Muscle of leg (tissue), 11 donors: ENCODE measurements around the gene CYRIA. TPM values are rescaled to one million over a fixed set of nuclear protein-coding genes. Genes with fewer than 3 reads are reported as not detected.

Source experiments
- DNase-seq: peaks from one replicate; pipeline ENCODE4 v3.0.0; 2013
- H3K27ac ChIP-seq: one replicate; pipeline ENCODE4 v1.5.1; 2013; ENCODE audit warnings: mild to moderate bottlenecking, low read length, control low read depth
- H3K27me3 ChIP-seq: one replicate; pipeline ENCODE4 v1.6.1; 2013; ENCODE audit warnings: low read length; ENCODE audit not compliant: control insufficient read depth, insufficient read depth
- H3K36me3 ChIP-seq: one replicate; pipeline ENCODE4 v1.6.1; 2013; ENCODE audit warnings: low read length; ENCODE audit not compliant: control insufficient read depth, insufficient read depth
- H3K4me1 ChIP-seq: one replicate; pipeline ENCODE4 v1.6.1; 2013; ENCODE audit warnings: low read length; ENCODE audit not compliant: control insufficient read depth, insufficient read depth
- H3K4me3 ChIP-seq: one replicate; pipeline ENCODE4 v1.5.1; 2013; ENCODE audit warnings: low read length, control low read depth
- H3K9me3 ChIP-seq: replicated peaks from 2 replicates; pipeline ENCODE4 v1.6.1; 2013; ENCODE audit warnings: low read depth, low read length; ENCODE audit not compliant: control insufficient read depth
- WGBS: methylation state at CpG from one replicate; pipeline ENCODE4 v1.1.5; 2013; ENCODE audit warnings: missing lambda C conversion rate; ENCODE audit not compliant: insufficient coverage; 5-methylcytosine and 5-hydroxymethylcytosine counted together
- polyA plus RNA-seq, 8 donors: library from polyadenylated mRNA; unstranded; fragments of 120-200 nt; gene quantifications; one replicate each; pipeline versions ENCODE4 v1.2.1 to v1.2.3, GENCODE V29; 2013; ENCODE audit warnings: inconsistent platforms in 1 of 8, low replicate concordance in 1 of 8; ENCODE audit not compliant: insufficient read length in 8 of 8, insufficient read depth in 1 of 8
- total RNA-seq: library from RNA; stranded (reverse); fragments of 120-200 nt; gene quantifications from one replicate; pipeline ENCODE4 v1.2.4, GENCODE V29; 2013

CYRIA gene
- total and polyA plus RNA-seq, 9 donors: 3.9 to 8.1 (median 5.2) TPM

GRCh38 chr2:16661526-16661925 is 4.1 kb downstream of the CYRIA start:
- peaks cover 31% of the 10 kb centered on the region for H3K4me1 ChIP-seq
- WGBS: 90% methylated on average over 3 of the region's 4 CpGs

DNA sequence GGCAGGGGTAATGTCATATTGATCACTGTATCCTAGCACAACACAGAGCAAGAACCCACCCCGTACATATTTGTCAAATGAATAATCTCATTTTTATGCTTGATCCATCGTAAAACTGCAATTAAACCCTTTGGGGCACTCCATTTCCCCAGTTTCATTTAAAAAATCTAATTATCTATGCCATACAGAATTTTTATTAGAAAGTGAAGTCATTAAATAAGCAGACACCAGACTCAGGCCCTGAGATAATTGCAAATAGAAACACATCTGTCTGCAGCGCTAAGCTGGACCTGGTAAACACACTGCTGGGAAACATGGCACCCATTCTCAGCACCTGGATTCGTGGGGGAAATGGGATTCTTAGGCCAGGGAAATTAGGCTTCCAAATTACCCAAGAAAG is 5.1 kb downstream of the CYRIA start:
- Histone ChIP-seq H3K9me3 (no peaks in the 10 kb centered on the region), H3K4me1 (peaks cover 33% of the 10 kb centered on the region), H3K4me3 (no peak overlapping the region), H3K27me3 (peaks cover 5% of the 10 kb centered on the region), H3K27ac (no peak overlapping the region), H3K36me3 (no peaks in the 10 kb centered on the region)
- DNase-seq: no peak
- WGBS: 67% methylated on average over 1 of the region's 4 CpGs

More at GRCh38 chr2:16661526-16661925, 4.1 kb downstream of the CYRIA start:
- H3K9me3 ChIP-seq: no peaks in the 10 kb centered on the region
- no peak overlapping the region for H3K4me3 ChIP-seq
- peaks cover 6% of the 10 kb centered on the region for H3K27me3 ChIP-seq
- no peak overlapping the region for H3K27ac ChIP-seq
- no peaks in the 10 kb centered on the region for H3K36me3 ChIP-seq
- DNase-seq: no peak

GRCh38 chr2:16660114-16660513 is 5.5 kb downstream of the CYRIA start:
- H3K27ac ChIP-seq: no peak overlapping the region
- WGBS: 0% methylated on average over 1 of the region's 5 CpGs

GRCh38 chr2:16658076-16658739 is 7.4 kb downstream of the CYRIA start:
- Histone ChIP-seq H3K9me3 (no peaks in the 10 kb centered on the region), H3K4me3 (no peak overlapping the region), H3K27me3 (no peaks in the 10 kb centered on the region), H3K27ac (no peak overlapping the region), H3K4me1 (peaks cover 15% of the 10 kb centered on the region), H3K36me3 (no peaks in the 10 kb centered on the region)
- WGBS: no CpG with 5 or more reads among the region's 3 CpGs
- DNase-seq: peak; percentile 64

More at GRCh38 chr2:16660114-16660513, 5.5 kb downstream of the CYRIA start:
- no peak for DNase-seq
- no peaks in the 10 kb centered on the region for H3K9me3 ChIP-seq
- no peaks in the 10 kb centered on the region for H3K36me3 ChIP-seq
- H3K4me1 ChIP-seq: peaks cover 32% of the 10 kb centered on the region
- H3K27me3 ChIP-seq: peaks cover 3% of the 10 kb centered on the region
- H3K4me3 ChIP-seq: no peak overlapping the region

GRCh38 chr2:16657671-16658070 is 8.0 kb downstream of the CYRIA start:
- DNase-seq: no peak
- no peak overlapping the region for H3K27ac ChIP-seq
- WGBS: no CpG with 5 or more reads among the region's 1 CpG
- H3K4me1 ChIP-seq: peaks cover 20% of the 10 kb centered on the region
- H3K4me3 ChIP-seq: no peak overlapping the region
- H3K27me3 ChIP-seq: no peaks in the 10 kb centered on the region
- H3K9me3 ChIP-seq: no peaks in the 10 kb centered on the region
- no peaks in the 10 kb centered on the region for H3K36me3 ChIP-seq

- H3K4me3 ChIP-seq: no peak overlapping the region
- H3K27ac ChIP-seq: no peak overlapping the region
- peaks cover 26% of the 10 kb centered on the region for H3K4me1 ChIP-seq
Observed at GRCh38 chr2:16656784-16657391, 8.7 kb downstream of the CYRIA start.

DNA sequence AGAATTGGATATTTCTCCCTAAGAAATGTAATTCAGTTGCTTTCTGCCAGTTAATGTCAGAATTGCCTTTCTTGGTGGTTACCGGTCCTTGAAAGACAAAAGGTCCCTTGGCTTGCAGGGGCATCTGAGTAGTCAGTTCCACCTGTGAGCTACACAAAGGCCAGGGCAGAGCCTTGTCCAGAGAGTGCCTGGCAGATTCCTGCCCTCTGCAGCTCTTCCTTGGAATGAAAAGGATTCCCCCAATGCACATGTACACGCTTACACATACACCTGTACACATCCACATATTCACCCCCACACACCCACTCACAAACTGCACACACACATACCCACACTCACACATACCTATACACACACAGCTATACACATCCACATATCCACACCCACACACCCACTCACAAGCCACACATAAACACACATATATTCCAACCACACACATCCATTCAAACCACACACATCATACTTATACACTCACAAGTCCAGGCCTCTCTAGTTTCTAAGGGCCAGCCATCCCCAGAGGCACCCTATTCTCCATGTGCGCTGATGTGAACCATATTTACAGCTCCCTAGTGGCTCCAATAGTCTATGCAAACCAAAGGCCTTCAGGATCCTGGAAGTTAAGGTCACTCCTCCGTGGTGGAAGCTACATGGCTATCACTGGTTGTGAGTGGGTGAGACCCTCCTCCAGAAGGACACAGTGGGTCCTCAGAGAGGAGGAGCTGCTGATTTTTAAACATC is 9.6 kb downstream of the CYRIA start:
- WGBS: 80% methylated on average over 2 of the region's 4 CpGs
- no peaks in the 10 kb centered on the region for H3K9me3 ChIP-seq
- H3K4me3 ChIP-seq: no peak overlapping the region
- no peak overlapping the region for H3K27ac ChIP-seq
- H3K4me1 ChIP-seq: peaks cover 27% of the 10 kb centered on the region
- no peak for DNase-seq
- no peaks in the 10 kb centered on the region for H3K27me3 ChIP-seq
- no peaks in the 10 kb centered on the region for H3K36me3 ChIP-seq

More at GRCh38 chr2:16656784-16657391, 8.7 kb downstream of the CYRIA start:
- Histone ChIP-seq H3K9me3 (no peaks in the 10 kb centered on the region), H3K27me3 (no peaks in the 10 kb centered on the region), H3K36me3 (no peaks in the 10 kb centered on the region)
- peak; percentile 67 for DNase-seq
- 81% methylated on average over 4 of the region's 8 CpGs for WGBS

GRCh38 chr2:16655445-16655837 is 10.2 kb downstream of the CYRIA start:
- no CpG with 5 or more reads among the region's 6 CpGs for WGBS
- peaks cover 33% of the 10 kb centered on the region for H3K4me1 ChIP-seq

DNA sequence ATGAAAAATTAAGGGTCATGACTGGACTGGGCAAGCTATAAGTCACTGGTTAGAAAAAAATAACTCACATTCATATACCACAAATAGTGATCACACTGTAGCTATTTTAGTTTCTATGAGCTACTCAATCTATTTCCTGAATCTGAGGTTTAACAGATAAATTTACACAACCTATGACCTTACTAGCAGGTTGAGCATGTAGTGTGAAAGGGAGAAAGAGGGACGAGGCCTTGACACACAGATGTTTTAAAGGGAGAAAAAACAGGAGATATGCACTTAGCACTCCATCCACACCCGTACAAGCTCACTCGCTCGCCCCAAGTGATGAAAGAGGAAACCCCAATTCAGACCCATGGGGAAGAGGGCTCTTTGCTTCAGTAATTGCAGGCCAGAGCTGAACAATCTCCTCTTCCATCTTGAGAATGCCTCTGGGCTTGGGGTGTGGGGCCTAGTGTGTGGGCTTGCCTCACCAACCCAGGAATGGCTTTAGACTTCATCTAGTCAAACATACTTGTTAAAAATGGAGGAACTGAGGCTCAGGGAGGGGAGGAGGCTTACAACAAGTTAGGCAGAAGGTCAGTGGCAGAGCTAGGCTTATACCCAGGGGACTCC is 10.7 kb downstream of the CYRIA start:
- H3K27me3 ChIP-seq: no peaks in the 10 kb centered on the region
- no peak overlapping the region for H3K27ac ChIP-seq
- H3K9me3 ChIP-seq: no peaks in the 10 kb centered on the region
- H3K4me3 ChIP-seq: no peak overlapping the region
- H3K36me3 ChIP-seq: no peaks in the 10 kb centered on the region
- no peak for DNase-seq
- H3K4me1 ChIP-seq: peaks cover 38% of the 10 kb centered on the region
- WGBS: no CpG with 5 or more reads among the region's 4 CpGs

More at GRCh38 chr2:16655445-16655837, 10.2 kb downstream of the CYRIA start:
- Histone ChIP-seq H3K9me3 (no peaks in the 10 kb centered on the region), H3K27ac (no peak overlapping the region), H3K27me3 (no peaks in the 10 kb centered on the region), H3K36me3 (no peaks in the 10 kb centered on the region), H3K4me3 (no peak overlapping the region)
- DNase-seq: no peak

- Histone ChIP-seq H3K4me1 (peaks cover 40% of the 10 kb centered on the region), H3K9me3 (no peaks in the 10 kb centered on the region), H3K27me3 (no peaks in the 10 kb centered on the region), H3K27ac (no peak overlapping the region), H3K4me3 (no peak overlapping the region), H3K36me3 (no peaks in the 10 kb centered on the region)
- 100% methylated on average over 1 of the region's 4 CpGs for WGBS
- DNase-seq: peak; percentile 61
Observed at GRCh38 chr2:16653799-16654198, 11.8 kb downstream of the CYRIA start.
